IPS-NIHi11 (cell line): ENCODE results near the gene LINC00632.
"Not testable (repeated sequence)": the region's sequence is repeated elsewhere in the genome, so short reads cannot be mapped to it uniquely, and the experiment has no call there.

ENCODE experiments used
- DNase-seq: peaks from one replicate; pipeline ENCODE4 v3.0.0; 2012; ENCODE audit warnings: mixed read lengths, low spot score

Gene LINC00632

GRCh38 chrX:140709421-140709846 lies at the start of gene LINC00632:
Gene LINC00632 (plus strand): TSS chrX:140709759.
- peak; percentile 4 for DNase-seq

DNA sequence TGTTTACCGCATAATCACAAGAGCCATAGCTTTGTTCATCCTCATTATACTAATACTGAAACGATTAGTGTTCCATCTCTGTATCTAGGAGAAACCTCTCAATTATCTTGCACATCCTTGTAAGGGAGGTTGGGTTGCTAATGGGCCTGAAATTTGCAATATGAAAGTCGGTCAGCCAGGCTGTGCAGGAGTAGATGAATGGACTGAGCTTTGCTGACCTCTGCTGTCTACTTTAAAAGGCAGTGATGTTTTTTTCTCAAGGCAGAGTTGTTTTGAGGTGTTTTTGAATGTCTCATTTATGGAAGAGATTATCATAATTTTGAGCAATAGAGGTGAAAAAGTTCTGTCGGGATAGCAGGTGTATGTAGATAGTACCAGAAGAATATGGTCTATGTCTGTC lies 47.9 kb upstream of the LINC00632 start:
- DNase-seq, result no peak

DNA sequence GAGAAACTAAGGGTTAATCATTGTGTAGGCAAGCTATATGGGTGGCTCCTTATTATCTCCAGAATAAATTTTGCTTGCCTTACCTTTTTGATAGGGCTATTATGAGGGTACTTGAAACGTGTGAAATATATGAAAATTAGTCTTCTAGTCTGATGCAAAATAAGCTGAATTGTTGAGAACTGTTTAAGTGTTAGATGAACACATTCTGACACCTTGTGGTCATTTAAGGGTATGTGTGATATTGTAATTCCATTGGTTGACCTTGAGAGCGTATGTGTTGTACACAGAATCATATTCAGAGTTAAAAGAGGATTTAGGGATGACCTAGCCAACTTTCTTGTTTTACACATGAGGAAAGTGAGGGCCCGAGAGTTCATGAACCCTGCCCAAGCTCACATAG lies 44.6 kb upstream of the LINC00632 start:
- no peak for DNase-seq

DNA sequence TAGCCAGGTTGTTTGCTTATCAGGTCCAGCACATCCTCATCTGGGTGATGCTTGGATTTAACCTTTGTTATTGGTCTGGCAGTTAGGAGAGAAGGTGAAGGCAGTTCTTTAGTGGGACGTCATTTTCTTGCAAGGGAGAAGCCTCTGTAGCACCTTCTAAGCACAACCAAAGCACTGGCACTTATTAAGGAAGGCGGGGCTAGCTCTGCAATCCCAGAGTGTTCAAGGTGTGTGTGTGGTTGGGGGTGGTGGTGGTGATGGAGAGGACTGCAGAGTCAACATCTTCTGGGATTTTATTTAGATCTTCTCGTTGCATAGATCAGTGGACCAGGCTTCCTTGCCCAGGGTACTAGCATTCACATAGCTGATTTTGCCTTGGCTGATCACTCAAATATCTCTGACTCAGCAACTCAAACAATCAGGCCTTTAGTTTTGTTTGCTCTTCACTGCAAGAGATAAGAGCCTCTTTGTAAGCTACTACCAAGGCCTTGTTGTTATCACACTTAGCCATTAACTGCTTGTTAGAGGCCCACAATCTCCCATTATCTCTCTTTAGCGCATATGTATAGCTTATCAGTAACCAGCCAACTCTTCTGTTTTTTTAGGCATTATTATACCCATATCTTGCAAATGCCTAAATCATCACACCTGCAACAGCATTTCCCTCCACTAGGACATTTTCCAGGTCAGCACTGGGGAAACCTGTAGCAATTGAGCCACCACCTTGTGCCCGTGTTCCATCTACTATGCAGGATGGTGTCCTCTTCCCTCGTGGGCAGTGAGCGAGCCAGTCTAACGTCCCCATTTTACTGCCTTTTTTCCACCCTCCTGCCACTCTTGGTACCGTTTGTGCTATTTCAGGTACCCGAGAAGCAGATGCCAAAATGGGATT lies 36.5 kb upstream of the LINC00632 start:
- no peak for DNase-seq

GRCh38 chrX:140687706-140688105 lies 21.9 kb upstream of the LINC00632 start:
- DNase-seq, result no peak

GRCh38 chrX:140691596-140691995 lies 18.0 kb upstream of the LINC00632 start:
- DNase-seq, result not testable (repeated sequence)

DNA sequence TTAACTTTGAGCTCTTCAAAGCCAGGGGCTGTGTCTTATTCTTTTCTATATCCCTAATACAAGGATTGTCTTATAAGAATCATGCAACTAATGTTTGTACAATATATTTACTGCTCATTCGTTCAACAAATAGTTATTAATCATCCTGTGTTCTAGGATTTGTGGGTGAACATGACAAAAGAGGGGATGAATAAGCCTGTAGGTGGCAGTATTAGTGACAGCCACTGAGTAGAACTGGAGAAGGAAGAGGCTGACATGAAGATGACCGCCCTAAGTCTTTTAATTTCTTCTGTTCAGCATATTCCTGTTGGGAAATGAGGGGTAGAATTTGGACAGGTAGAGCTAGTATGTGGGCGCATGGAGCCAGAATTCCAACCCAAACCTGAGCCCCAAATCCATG lies 11.9 kb upstream of the LINC00632 start:
- peak; percentile 8 for DNase-seq

- peak; percentile 6 for DNase-seq
Observed at GRCh38 chrX:140701480-140701879, 8.1 kb upstream of the LINC00632 start.

DNA sequence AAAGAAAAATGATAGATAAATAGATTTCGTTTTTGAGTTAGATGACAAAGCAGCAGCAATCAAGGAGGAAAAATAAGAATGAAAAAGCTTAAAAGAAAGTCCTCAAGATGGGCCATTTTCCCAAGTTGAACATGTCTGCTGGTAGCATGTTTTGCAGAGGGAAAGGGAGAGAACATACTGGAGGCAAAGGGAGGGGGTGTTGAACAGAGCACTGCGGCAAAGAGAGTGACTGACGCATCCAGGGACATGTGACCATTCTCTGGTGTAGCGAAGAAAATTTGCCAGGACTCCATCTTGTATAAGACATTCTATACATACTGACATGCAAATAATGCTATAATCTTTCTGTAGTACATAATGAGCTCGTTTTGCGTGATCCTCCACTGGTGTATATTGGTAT lies 1.2 kb downstream of the LINC00632 start:
- DNase-seq, result no peak

DNA sequence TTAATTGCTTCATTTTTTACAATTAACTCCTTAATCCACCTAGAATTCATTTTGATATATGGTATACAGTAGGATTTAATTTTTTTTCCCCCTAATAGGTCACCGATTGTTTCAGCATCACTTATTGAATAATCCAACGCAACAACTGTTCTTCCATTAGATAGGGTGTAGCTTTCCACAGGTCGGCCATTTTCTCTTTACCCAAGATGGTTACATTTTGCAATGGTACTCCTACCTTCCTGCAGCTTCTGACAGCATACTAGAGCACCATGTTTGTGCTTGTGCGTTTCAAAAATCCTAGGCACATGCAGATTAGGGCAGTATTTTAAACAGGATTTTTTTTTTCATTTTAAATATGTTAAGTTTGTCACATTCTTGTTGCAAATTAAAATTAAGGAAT lies 2.3 kb downstream of the LINC00632 start:
- no peak for DNase-seq

DNA sequence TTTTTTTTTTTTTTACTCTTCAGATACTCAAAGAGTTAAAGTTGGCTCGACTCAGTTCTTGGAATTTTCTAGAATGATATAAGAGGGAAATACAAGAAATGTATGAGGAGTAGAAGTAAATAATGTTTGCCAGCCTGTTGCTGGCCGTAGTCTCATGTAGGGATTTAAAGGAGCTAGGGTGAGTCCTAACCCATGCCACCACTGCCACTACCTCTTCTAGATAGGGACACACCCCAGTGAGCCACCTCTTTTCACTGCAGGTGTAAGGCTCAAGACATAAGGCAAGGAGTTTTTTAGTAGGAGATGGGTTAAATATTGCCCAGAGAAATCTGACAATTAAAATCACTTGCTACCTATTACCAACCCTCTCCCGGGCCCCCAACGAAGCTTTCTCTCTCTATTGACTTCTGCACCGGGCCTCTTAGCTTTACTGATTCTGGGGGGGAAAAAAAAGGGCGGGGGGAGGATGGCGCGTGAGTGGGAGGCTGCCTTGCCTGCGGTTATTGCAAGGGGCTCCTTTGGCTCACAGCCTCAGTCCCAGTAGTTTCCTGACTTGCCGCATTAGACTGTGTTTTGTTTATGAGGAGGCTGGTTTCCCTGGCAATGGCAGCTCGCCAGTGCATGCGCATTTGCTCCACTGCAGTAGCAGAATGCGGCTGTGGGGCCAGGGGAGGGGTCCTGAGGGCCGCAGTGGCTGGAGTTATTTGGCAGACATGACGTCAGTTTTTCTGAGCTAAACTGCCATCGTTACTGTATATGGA lies 3.0 kb downstream of the LINC00632 start:
- DNase-seq, result peak; percentile 51

DNA sequence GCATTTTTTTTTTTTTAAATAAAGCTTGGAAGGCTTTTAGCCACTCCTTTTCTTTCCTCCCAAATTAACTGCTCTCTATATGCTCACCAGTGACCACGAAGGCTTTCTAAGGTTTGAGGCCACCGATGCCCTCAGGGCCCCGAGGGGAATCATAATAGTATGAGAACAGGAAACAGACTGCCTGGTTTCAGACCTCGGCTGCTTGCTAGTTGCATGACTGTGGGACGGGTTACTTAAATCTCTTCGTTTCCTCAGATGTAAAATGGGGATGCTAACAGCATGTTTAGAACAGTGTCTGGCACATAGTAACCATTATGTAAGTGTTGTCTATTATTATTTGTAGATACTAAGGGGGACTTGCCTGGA lies 3.6 kb downstream of the LINC00632 start:
- DNase-seq, result no peak

- no peak for DNase-seq
Observed at GRCh38 chrX:140715787-140716186, 6.2 kb downstream of the LINC00632 start.

- no peak for DNase-seq
Observed at GRCh38 chrX:140723121-140723715, 13.7 kb downstream of the LINC00632 start.

DNA sequence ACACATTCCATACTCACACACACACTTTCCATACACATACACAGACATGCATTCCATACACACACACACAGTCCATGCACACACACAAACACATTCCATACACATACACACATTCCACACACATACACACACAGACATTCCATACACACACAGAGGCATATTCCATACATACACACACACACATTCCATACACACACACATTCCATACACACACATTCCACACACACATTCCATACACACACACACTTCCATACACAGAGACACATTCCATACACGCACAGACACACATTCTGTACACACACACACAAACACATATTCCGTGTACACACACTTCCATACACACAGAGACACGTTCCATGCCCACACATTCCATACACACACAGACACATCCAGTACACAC lies 14.8 kb downstream of the LINC00632 start:
- no peak for DNase-seq

DNA sequence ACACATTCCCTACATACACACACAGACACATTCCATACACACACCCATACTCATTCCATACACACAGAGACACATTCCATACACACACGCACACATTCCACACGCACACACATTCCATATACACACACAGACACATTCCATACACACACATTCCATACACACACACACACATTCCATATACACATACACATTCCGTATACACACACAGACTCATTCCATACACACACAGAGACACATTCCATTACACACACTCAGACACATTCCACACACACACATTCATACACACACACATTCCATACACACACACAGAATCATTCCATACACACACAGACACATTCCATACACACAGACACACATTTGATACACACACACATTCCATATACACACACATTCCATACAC lies 15.2 kb downstream of the LINC00632 start:
- DNase-seq, result no peak

GRCh38 chrX:140725500-140725899 lies 15.9 kb downstream of the LINC00632 start:
- DNase-seq, result no peak

DNA sequence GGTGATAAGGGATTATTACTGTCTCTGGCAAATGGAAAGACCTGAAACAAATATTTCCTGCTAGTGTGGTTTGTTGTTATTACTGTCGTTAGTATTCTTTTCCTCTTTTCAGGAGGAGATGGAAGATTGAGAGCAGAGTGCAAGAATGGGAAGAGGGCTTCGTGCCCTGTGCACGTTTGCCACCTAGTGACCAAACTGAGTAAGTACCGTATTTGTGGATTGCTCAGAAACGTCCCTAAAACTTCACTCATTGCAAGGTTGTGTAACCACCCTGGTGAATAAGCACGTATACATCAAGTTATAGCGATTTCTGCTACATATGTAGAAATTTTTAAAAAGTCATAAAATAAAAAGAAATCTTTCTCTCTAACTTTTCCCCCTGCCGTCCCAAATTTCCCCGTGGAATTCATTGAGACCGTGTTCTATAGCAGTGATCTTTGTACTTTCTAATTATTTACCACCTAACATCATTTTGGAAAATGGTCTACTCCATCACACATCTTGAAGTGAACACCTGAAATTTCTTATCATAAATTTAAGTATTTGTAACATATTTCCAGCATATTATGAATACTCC lies 24.3 kb downstream of the LINC00632 start:
- peak; percentile 42 for DNase-seq

- no peak for DNase-seq
Observed at GRCh38 chrX:140744085-140744484, 34.5 kb downstream of the LINC00632 start.

DNA sequence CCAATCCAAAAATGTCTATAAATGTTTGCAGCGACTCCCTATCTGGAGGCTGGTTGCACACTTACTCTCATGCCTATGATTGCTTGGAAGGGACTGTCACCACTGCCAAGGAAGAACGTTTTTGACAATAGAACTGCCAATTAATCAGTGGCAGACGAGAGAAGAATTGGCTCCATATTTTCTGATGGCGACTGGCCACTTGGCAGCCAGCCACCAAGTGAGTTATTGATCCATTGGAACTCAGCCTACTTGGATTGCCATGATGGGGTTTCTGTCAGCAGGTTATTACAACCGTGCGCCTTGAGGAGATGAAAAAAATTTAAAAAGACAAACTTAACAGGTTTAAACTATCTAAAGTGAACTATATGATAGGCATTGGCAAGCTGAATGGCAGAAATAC lies 47.4 kb downstream of the LINC00632 start:
- no peak for DNase-seq

- DNase-seq, result peak; percentile 14
Observed at GRCh38 chrX:140762061-140762460, 52.5 kb downstream of the LINC00632 start.

DNA sequence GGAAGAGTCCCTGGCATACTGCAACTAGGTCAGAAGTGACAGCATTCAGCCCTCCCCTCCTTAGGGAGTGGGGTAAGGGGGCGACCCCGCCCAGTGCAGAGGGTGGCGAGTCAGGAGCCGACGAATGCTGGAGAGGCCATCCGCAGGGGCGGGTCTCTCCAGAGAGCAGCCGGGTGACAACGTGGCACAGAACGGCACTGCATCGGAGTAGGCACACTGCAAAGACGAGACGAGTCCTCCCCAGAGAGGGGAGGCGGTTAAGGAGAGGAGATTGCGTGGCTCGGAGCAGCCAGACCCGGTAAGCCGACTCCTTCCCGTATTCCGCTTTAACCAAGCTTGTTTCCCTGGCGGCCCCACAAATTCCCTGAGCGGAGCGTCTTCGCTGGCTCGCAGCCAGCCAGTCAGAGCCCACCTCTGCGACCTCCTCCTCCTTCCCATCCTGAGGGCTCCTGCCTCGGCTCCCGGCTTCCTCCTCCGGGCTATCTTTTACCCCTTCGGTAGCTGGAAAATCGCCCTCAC lies 54.9 kb downstream of the LINC00632 start:
- peak; percentile 29 for DNase-seq
